GM23338 (cell line): ENCODE results near the gene CMTR1.
"Not testable (repeated sequence)": the region's sequence is repeated elsewhere in the genome, so short reads cannot be mapped to it uniquely, and the experiment has no call there.

Experiments used
- CREB1 ChIP-seq: fragments of 250-450 bp; sonication (Bioruptor Pico); IDR thresholded peaks from 2 replicates; pipeline ENCODE4 v1.5.0; 2020; ENCODE audit warnings: low read depth, mild to moderate bottlenecking, moderate library complexity
- EZH2 ChIP-seq: fragments of 200-600 bp; sonication (generic); IDR thresholded peaks from one replicate; pipeline ENCODE4 v1.8.0; 2017; ENCODE audit warnings: antibody characterized with exemption, mild to moderate bottlenecking, low read depth; ENCODE audit not compliant: unreplicated experiment
- EZH2phosphoT487 ChIP-seq: fragments of 200-600 bp; sonication (generic); IDR thresholded peaks from one replicate; pipeline ENCODE4 v1.8.1; 2018; ENCODE audit warnings: antibody characterized with exemption; ENCODE audit not compliant: unreplicated experiment
- JUNB ChIP-seq: IDR thresholded peaks from one replicate; pipeline ENCODE4 v1.6.1; 2016; ENCODE audit warnings: antibody characterized with exemption; ENCODE audit not compliant: unreplicated experiment
- TF ChIP-seq, protein P1 (sequence below), 2 experiments: fragments of 200-600 bp in 1 of 2; sonication (generic) in 1 of 2; conservative IDR thresholded peaks; 2 replicates each; pipeline versions ENCODE4 v1.5.1 to v1.6.1; 2016 to 2017; ENCODE audit warnings: antibody characterized with exemption in 2 of 2, low read depth in 2 of 2, mild to moderate bottlenecking in 2 of 2, moderate library complexity in 1 of 2

DNA sequence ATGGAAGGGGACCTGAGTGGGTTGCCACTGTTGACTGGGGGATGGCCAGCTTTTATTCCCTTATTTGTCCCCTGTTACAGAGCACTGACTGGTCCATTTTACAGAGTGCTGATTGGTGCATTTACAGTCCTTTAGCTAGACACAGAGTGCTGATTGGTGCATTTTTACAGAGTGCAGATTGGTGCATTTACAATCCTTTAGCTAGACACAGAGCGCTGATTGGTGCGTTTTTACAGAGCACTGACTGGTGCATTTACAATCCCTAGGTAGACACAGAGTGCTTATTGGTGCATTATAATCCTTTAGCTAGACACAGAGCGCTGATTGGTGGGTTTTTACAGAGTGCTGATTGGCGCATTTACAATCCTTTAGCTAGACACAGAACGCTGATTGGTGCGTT, 67.9 kb downstream of the CMTR1 start:
- TF ChIP-seq, protein P1, sequence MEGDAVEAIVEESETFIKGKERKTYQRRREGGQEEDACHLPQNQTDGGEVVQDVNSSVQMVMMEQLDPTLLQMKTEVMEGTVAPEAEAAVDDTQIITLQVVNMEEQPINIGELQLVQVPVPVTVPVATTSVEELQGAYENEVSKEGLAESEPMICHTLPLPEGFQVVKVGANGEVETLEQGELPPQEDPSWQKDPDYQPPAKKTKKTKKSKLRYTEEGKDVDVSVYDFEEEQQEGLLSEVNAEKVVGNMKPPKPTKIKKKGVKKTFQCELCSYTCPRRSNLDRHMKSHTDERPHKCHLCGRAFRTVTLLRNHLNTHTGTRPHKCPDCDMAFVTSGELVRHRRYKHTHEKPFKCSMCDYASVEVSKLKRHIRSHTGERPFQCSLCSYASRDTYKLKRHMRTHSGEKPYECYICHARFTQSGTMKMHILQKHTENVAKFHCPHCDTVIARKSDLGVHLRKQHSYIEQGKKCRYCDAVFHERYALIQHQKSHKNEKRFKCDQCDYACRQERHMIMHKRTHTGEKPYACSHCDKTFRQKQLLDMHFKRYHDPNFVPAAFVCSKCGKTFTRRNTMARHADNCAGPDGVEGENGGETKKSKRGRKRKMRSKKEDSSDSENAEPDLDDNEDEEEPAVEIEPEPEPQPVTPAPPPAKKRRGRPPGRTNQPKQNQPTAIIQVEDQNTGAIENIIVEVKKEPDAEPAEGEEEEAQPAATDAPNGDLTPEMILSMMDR (conservative IDR thresholded peaks at IDR 0.05; ENCODE audit: low read depth in 2 of 2) = not testable (repeated sequence)
- not testable (repeated sequence) for TF ChIP-seq JUNB; EZH2; EZH2phosphoT487; CREB1 (CRISPR knock-in tag)
